ENCODE data around the gene TPMT.

TPMT gene

DNA sequence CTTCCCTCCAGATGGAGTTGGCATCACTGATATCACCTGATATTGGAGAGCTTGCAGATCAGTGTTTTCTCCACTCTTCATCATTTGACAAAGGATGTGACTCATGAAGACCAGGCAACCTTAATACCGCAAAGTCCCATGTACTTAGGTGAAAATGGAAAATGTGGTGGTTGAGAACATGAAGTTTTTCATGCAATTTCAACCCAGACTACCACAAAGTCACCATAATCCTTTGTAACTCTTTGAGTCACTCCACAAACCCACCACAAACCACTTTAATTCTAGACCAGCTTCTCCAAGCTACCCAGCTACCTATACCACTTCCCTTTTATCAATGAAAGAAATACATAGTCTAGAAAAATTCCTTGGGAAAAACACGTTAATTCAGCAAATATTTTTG, 39.5 kb downstream of the TPMT start:
- peaks cover 55% of the 10 kb centered on the region for H3K27me3 Mint-ChIP-seq (ENCODE audit: low read depth)
- H3K4me3 Mint-ChIP-seq: no peak overlapping the region
- H3K36me3 Mint-ChIP-seq (ENCODE audit: low read depth): no peaks in the 10 kb centered on the region
- no peaks in the 10 kb centered on the region for H3K9me3 Mint-ChIP-seq
- DNase-seq (ENCODE audit: low spot score): peak; percentile 49
- H3K4me1 Mint-ChIP-seq (ENCODE audit: low read depth): peaks cover 9% of the 10 kb centered on the region
- H3K27ac Mint-ChIP-seq: no peak overlapping the region

DNA sequence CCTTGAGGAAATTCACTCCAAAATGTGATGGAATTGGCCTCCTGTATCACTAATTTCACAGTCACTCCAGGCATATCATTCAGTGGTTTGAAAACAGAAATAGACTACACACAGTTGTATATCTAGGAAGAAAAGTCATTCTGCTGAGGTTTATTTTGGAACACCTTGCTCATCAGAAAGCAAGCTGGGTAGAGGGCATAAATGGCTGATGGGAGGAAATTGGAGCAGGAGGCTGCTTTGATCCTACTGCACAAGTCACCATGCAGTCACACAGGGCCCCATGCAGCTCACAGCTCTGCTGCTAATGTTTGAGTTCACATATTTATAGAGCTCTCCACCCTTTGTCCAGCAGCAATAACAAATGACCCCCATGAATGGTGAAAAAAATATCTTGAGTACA, 44.7 kb downstream of the TPMT start:
- H3K36me3 Mint-ChIP-seq (ENCODE audit: low read depth): no peaks in the 10 kb centered on the region
- H3K4me1 Mint-ChIP-seq (ENCODE audit: low read depth): peaks cover under 1% of the 10 kb centered on the region
- H3K9me3 Mint-ChIP-seq: peaks cover 13% of the 10 kb centered on the region
- no peak overlapping the region for H3K27ac Mint-ChIP-seq
- no peak for DNase-seq (ENCODE audit: low spot score)
- H3K27me3 Mint-ChIP-seq (ENCODE audit: low read depth): peaks cover 40% of the 10 kb centered on the region
- H3K4me3 Mint-ChIP-seq: no peak overlapping the region

DNA sequence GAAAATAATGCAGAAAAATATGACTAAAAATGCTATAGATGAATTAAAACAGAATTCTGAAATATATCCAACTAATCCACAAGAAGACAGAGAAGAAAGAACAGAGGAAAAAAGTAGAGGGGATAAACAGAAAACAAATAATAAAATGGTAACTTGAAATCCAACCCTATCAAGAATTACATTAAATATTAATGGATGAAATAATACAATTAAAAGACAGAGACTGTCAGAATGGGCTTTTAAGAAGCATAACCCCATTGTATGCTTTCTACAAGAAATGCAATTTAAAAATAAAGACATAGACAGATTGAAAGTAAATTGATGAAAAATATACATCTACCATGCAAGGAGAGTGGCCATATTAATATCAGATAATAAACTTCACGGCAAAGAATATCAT, 47.8 kb downstream of the TPMT start:
- no peaks in the 10 kb centered on the region for H3K4me1 Mint-ChIP-seq (ENCODE audit: low read depth)
- no peak for DNase-seq (ENCODE audit: low spot score)
- H3K27me3 Mint-ChIP-seq (ENCODE audit: low read depth): peaks cover 24% of the 10 kb centered on the region
- no peak overlapping the region for H3K4me3 Mint-ChIP-seq
- H3K36me3 Mint-ChIP-seq (ENCODE audit: low read depth): no peaks in the 10 kb centered on the region
- no peak overlapping the region for H3K27ac Mint-ChIP-seq
- peaks cover 13% of the 10 kb centered on the region for H3K9me3 Mint-ChIP-seq

DNA sequence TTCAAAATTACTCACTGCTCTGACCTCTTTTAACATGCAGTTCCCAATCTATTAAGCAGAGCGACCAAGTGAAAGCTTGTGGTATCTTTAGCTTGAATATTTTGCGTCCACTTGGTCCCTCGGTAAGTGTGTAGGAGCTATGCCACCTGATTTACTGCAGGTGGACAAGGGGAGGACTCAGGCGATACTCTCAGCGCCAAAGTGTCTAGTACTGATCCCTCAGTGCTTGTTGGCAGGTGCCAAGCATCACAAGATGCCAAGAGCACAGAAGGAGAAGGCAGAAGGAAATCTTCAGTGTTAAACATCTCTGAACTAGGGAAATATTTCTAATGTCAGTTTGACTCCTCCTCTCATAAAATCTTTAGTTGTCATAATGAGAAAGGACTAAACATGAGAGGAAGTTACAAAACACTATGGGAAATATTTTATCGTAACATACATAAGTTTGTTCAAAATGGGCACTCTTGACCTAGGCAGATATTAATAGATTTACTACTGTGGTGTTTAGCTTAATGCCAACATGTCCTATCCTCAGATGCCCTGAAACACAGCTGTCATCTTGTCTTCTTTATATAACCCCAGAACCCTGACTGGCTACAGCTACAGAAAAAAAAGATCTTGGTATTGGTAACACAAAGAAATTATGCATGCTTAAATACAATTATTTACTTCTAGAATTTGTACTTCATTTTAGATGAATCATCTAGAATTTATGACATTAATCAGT, 51.9 kb downstream of the TPMT start:
- H3K36me3 Mint-ChIP-seq (ENCODE audit: low read depth): no peaks in the 10 kb centered on the region
- H3K9me3 Mint-ChIP-seq: peaks cover 13% of the 10 kb centered on the region

DNA sequence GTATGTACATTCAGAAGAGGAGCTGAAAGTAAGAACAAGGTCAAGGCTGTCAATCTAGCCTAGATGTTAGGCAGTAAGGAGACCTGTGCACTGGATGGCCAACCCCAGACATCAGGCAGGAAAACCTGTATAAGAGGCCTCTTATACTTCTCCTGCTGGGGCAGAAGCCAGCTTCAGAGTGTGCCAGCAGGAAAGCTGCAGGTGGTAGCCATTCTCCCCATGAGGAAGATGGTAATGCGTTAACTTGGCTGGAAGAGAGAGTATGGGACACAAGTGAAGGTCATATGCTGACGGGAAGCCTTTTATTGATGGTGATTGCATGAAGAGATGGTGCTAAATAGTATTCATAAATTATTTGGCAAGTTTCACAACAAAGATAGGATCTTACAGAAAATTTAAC, 53.0 kb downstream of the TPMT start:
- H3K4me3 Mint-ChIP-seq: no peak overlapping the region
- no peaks in the 10 kb centered on the region for H3K36me3 Mint-ChIP-seq (ENCODE audit: low read depth)

More for the DNA sequence above, 51.9 kb downstream of the TPMT start:
- peaks cover 3% of the 10 kb centered on the region for H3K4me1 Mint-ChIP-seq (ENCODE audit: low read depth)
- DNase-seq (ENCODE audit: low spot score): no peak
- H3K27me3 Mint-ChIP-seq (ENCODE audit: low read depth): peaks cover 16% of the 10 kb centered on the region
- H3K27ac Mint-ChIP-seq: no peak overlapping the region
- no peak overlapping the region for H3K4me3 Mint-ChIP-seq

DNA sequence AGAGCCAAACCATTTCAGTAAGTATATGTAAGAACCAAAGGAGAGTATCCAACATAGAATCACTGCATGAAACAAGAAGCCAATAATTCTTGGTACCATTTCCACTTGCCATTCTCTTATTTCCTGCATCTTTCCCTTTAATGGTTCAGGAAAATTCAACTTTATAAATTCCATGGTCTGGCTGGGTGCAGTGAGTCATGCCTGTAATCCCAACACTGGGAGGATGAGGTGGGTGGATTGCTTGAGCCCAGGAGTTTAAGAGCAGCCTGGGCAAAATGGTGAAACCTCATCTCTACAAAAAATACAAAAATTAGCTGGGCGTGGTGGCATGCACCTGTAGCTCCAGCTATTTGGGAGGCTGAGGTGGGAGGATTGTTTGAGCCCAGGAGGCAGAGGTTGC, 53.6 kb downstream of the TPMT start:
- no peak for DNase-seq (ENCODE audit: low spot score)
- peaks cover 17% of the 10 kb centered on the region for H3K27me3 Mint-ChIP-seq (ENCODE audit: low read depth)
- peaks cover 7% of the 10 kb centered on the region for H3K9me3 Mint-ChIP-seq
- H3K36me3 Mint-ChIP-seq (ENCODE audit: low read depth): no peaks in the 10 kb centered on the region
- H3K4me1 Mint-ChIP-seq (ENCODE audit: low read depth): peaks cover 3% of the 10 kb centered on the region
- no peak overlapping the region for H3K27ac Mint-ChIP-seq
- no peak overlapping the region for H3K4me3 Mint-ChIP-seq

More for the DNA sequence above, 53.0 kb downstream of the TPMT start:
- DNase-seq (ENCODE audit: low spot score): no peak
- Mint-ChIP-seq H3K4me1 (ENCODE audit: low read depth) (peaks cover 3% of the 10 kb centered on the region), H3K27ac (no peak overlapping the region), H3K27me3 (ENCODE audit: low read depth) (peaks cover 17% of the 10 kb centered on the region), H3K9me3 (peaks cover 8% of the 10 kb centered on the region)

DNA sequence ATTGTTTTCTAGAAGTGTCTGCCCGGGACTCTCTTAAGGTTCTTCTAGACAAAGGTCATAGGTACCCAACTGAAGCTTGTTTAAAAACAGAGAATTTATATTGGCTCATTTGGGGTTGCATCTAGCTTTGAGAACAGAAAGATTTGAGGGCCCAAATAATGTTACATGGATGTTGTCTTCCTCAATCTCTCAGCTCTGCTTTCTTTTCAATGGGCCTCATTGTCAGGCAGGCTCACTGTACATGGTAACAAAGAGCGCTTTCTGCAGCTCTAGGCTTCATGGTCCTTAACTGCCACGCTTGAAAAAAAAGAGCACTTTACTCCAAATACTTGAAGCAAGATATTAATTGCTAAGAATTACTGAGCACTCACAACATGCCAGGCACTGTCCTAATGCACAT, 54.6 kb downstream of the TPMT start:
- H3K27me3 Mint-ChIP-seq (ENCODE audit: low read depth): peaks cover 14% of the 10 kb centered on the region
- peaks cover 3% of the 10 kb centered on the region for H3K4me1 Mint-ChIP-seq (ENCODE audit: low read depth)
- H3K4me3 Mint-ChIP-seq: no peak overlapping the region
- H3K9me3 Mint-ChIP-seq: no peaks in the 10 kb centered on the region
- H3K27ac Mint-ChIP-seq: no peak overlapping the region
- H3K36me3 Mint-ChIP-seq (ENCODE audit: low read depth): no peaks in the 10 kb centered on the region
- no peak for DNase-seq (ENCODE audit: low spot score)

DNA sequence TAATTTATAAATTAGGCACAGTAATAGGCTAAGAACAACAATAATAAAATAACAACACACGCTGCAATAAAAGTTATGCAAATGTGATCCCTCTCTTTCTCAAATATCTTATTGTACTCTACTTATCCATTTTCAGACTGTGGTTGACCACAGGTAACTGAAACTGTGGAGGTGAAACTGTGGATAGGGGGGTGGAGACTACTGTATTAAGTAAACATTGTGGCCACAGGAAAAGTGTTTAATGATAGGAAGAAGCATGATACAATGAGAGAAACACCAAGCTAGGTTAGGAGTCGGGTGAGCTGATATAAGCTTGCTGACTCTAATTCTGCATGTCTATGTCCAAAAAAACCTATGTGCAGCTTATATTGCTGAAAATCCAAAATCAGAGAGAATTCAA, 55.4 kb downstream of the TPMT start:
- Mint-ChIP-seq H3K27me3 (ENCODE audit: low read depth) (peaks cover 14% of the 10 kb centered on the region), H3K36me3 (ENCODE audit: low read depth) (no peaks in the 10 kb centered on the region), H3K4me3 (no peak overlapping the region), H3K9me3 (no peaks in the 10 kb centered on the region), H3K4me1 (ENCODE audit: low read depth) (peaks cover 3% of the 10 kb centered on the region), H3K27ac (no peak overlapping the region)
- DNase-seq (ENCODE audit: low spot score): no peak

DNA sequence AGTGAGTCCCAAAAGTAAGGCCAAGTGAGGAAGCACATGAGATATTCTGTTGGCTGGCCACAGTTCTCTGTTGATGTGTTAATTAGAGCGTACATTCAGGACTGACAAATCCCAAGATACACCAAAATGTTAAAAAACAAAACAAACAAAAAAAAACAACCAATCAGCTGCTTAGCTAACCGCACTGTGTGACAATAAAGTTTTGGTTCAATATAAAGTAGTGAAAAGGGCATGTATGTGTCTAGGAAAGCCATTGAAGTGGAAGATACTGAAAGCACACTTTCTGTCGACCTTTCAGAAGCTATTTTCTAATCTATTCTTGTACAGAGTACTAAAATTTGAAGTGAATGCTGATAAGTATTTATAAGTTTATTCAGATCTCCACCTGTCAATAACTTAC, 58.5 kb downstream of the TPMT start:
- DNase-seq (ENCODE audit: low spot score): no peak
- peaks cover 2% of the 10 kb centered on the region for H3K27me3 Mint-ChIP-seq (ENCODE audit: low read depth)
- H3K27ac Mint-ChIP-seq: no peak overlapping the region
- H3K4me1 Mint-ChIP-seq (ENCODE audit: low read depth): peaks cover 3% of the 10 kb centered on the region
- H3K4me3 Mint-ChIP-seq: no peak overlapping the region
- H3K36me3 Mint-ChIP-seq (ENCODE audit: low read depth): no peaks in the 10 kb centered on the region
- H3K9me3 Mint-ChIP-seq: no peaks in the 10 kb centered on the region

DNA sequence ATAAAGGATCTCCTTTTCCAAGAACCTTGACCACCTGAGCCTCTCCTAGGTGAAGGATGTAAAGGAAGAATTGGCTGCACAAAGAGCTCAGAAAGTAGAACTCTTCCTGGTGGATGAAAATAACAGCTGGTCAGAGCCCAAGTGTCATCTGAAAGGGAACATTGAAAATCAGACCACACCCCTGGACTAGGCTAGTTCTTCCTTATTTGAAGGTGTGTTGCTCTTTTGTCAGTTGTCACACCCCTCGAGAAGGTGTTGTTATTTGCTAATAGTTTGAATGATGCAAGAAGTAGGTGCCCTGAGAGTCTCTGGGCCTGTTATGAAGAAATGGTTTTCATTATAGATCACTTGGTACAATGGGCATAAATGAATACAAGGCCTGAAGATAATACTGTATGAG, 63.5 kb downstream of the TPMT start:
- Mint-ChIP-seq H3K27me3 (ENCODE audit: low read depth) (no peaks in the 10 kb centered on the region), H3K4me3 (no peak overlapping the region)

DNA sequence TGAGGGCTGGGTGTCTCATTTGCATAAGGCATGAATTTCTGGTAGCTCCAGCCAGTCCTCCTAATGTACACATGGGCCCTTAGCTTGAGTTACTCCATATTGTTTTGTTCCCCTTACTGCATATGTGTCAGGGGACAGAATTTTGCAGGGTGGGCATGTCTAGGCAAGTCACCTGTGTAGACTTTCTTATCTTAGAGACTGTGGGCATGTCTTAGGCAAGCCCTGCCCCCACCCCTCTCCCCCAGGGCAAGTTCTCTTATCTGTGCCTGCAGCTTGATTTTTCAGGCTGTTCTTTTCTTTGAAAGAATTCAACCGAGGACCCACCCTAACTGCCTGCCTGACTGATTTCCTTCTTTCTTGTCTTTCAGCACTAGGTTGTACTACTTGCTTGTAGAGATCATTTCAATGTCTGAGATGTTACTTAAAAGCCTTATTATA, 64.5 kb downstream of the TPMT start:
- Mint-ChIP-seq H3K36me3 (ENCODE audit: low read depth) (no peaks in the 10 kb centered on the region), H3K27me3 (ENCODE audit: low read depth) (no peaks in the 10 kb centered on the region), H3K4me3 (no peak overlapping the region), H3K4me1 (ENCODE audit: low read depth) (no peaks in the 10 kb centered on the region), H3K9me3 (peaks cover 12% of the 10 kb centered on the region), H3K27ac (no peak overlapping the region)
- DNase-seq (ENCODE audit: low spot score): no peak

More for the DNA sequence above, 63.5 kb downstream of the TPMT start:
- DNase-seq (ENCODE audit: low spot score): no peak
- Mint-ChIP-seq H3K4me1 (ENCODE audit: low read depth) (no peaks in the 10 kb centered on the region), H3K9me3 (peaks cover 12% of the 10 kb centered on the region), H3K27ac (no peak overlapping the region), H3K36me3 (ENCODE audit: low read depth) (no peaks in the 10 kb centered on the region)

DNA sequence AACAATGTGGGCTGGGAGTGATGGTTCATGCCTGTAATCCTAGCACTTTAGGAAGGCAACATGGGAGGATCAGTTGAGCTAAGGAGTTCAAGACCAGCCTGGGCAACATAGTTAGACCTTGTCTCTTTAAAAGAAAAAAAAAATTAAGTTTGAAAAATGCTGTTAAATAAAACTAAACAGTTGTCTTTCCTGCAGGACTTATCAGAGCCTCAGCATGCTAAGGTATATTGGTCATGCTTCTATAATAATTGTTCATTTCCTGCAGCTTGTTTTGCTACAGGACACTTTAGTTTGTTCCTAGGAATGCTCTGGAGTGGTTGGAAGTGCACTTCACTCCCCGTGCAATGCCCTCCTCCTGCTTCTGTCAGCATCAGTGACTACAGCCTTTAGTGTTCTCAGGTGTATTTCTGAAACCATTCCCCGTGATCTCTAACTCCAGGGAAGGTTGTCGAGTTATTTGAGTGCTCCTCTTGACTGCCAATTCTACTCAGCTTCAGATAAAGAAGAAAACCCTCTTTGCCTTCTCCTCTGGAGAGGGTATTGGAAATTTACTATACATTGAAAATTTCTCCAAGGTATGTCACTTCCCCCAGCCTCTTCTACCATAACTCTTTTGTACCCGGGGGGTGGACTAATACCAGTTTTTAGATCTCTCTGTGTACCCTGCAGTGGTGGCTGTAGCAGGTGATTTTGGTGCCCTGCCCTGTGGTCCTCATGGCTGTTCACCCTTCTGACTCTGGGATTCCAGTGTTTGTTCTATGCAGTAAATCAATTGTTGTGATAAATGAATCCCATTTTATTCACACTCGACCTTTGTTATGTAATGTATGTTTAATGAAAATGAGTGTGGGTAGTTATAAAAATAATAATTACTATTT, 66.2 kb downstream of the TPMT start:
- Mint-ChIP-seq H3K9me3 (peaks cover 12% of the 10 kb centered on the region), H3K27ac (no peak overlapping the region), H3K27me3 (ENCODE audit: low read depth) (no peaks in the 10 kb centered on the region), H3K4me3 (no peak overlapping the region), H3K36me3 (ENCODE audit: low read depth) (no peaks in the 10 kb centered on the region), H3K4me1 (ENCODE audit: low read depth) (no peaks in the 10 kb centered on the region)
- no peak for DNase-seq (ENCODE audit: low spot score)

DNA sequence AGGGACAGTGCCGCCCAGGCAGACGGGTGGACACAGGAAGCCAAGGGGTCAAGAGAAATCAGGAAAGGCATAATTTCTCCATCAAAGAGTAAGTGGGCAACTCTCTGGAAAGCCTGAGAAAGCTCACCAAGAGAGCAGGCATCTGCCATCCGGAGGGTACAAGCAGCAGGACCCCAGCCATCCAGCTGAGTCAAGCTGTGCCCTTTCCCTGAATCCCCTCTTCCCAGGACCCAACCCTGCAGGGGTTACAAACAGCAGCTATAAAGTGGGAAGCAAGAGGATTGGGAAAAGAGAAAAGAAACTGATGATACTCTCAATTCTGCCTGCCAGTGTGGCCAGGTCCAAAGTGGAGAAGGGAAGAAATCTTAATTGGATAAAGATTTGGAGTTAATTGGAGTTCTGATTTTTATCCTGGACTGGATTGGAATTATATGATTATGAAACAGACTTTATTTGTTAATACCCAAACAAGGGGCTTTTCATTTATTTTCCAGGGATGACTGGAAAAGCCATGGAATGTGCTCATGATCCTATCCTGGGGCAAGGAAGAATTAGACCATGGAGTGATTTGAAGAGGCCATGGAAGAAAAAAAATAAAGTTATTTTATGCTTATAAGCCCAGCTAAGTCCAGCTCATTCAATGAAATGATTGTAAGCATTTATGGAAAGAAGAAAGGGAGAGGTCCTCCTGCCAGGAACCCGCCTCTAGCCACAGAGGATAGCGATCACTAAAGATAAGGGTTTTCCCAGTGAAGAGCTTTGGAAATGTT, 67.3 kb downstream of the TPMT start:
- H3K27me3 Mint-ChIP-seq (ENCODE audit: low read depth): no peaks in the 10 kb centered on the region
- peaks cover 12% of the 10 kb centered on the region for H3K9me3 Mint-ChIP-seq
- H3K36me3 Mint-ChIP-seq (ENCODE audit: low read depth): no peaks in the 10 kb centered on the region
- H3K4me3 Mint-ChIP-seq: no peak overlapping the region
- no peaks in the 10 kb centered on the region for H3K4me1 Mint-ChIP-seq (ENCODE audit: low read depth)
- no peak overlapping the region for H3K27ac Mint-ChIP-seq
- DNase-seq (ENCODE audit: low spot score): no peak

Data from T-helper 2 cell treated with Interferon-gamma antibody and Interleukin-4, amounts not matched to agents 5 μg/mL and 100 μg/mL, for 36 hours (primary cell).